HL-60 (cell line): ENCODE results near the gene ARPC5.
A peak's percentile ranks its signal among the peaks of the same experiment; 100 is the strongest.

ENCODE experiments used
- DNase-seq, 2 experiments: peaks; one replicate each; pipeline ENCODE4 v3.0.0-alpha.2; 2010 to 2020; ENCODE audit warnings: low read depth in 1 of 2, low spot score in 1 of 2
- H3K27ac ChIP-seq: fragments of 250-450 bp; sonication (Bioruptor Pico); replicated peaks from 2 replicates; pipeline ENCODE4 v1.5.1; 2020; ENCODE audit warnings: mild to moderate bottlenecking, moderate library complexity
- H3K27me3 ChIP-seq: fragments of 250-450 bp; sonication (Bioruptor Pico); 2 replicates; pipeline ENCODE4 v1.5.1; 2021; ENCODE audit warnings: mild to moderate bottlenecking, moderate library complexity; ENCODE audit not compliant: insufficient read depth, poor library complexity, severe bottlenecking
- H3K4me3 ChIP-seq: replicated peaks from 2 replicates; pipeline ENCODE4 v1.5.1; 2011; ENCODE audit warnings: mild to moderate bottlenecking, control low read depth, low read length; ENCODE audit not compliant: insufficient read depth
- GABPA ChIP-seq: IDR thresholded peaks from 2 replicates; pipeline ENCODE4 v1.6.1; 2012; ENCODE audit warnings: low read depth
- POLR2AphosphoS5 ChIP-seq: IDR thresholded peaks from 2 replicates; pipeline ENCODE4 v1.6.1; 2012; ENCODE audit warnings: low read depth
- SPI1 ChIP-seq: IDR thresholded peaks from 2 replicates; pipeline ENCODE4 v1.6.1; 2012; ENCODE audit warnings: low read depth, mild to moderate bottlenecking, borderline replicate concordance
- TF ChIP-seq, protein P1 (sequence below): IDR thresholded peaks from 2 replicates; pipeline ENCODE4 v1.6.1; 2012; ENCODE audit warnings: low read depth; ENCODE audit not compliant: insufficient replicate concordance
- TF ChIP-seq, protein P2 (sequence below): IDR thresholded peaks from one replicate; pipeline ENCODE4 v1.5.1; 2011; ENCODE audit warnings: low read length, control low read depth, inconsistent platforms; ENCODE audit not compliant: insufficient read depth

ARPC5 gene

DNA sequence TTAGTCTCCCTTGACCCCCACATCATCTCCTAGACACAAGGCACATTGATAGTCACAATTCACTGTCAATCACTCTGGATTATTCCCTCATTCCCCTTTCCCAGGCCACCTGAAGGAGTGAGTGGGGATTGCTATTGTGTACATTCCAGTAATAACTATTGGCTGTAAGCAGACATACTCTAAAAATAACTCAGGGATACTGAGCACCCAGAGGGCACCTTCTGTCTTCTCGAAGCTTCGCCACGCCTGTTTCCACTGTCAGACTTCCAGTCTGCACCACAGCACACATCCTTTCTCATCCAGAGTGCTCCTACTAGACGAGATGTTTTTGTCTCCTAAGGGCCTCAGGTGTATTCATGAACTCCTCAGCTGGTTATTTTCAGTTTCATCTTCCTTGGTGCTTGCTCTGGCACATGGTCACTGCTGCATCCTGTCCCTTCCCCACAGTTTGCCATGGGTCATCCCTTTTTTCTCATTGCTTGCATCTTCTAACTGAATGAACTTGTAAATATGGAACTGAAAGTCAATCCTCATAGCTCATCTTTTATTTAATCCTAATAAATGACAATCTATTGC is 18.4 kb upstream of the ARPC5 start:
- no peak for DNase-seq
- TF ChIP-seq, protein P1, sequence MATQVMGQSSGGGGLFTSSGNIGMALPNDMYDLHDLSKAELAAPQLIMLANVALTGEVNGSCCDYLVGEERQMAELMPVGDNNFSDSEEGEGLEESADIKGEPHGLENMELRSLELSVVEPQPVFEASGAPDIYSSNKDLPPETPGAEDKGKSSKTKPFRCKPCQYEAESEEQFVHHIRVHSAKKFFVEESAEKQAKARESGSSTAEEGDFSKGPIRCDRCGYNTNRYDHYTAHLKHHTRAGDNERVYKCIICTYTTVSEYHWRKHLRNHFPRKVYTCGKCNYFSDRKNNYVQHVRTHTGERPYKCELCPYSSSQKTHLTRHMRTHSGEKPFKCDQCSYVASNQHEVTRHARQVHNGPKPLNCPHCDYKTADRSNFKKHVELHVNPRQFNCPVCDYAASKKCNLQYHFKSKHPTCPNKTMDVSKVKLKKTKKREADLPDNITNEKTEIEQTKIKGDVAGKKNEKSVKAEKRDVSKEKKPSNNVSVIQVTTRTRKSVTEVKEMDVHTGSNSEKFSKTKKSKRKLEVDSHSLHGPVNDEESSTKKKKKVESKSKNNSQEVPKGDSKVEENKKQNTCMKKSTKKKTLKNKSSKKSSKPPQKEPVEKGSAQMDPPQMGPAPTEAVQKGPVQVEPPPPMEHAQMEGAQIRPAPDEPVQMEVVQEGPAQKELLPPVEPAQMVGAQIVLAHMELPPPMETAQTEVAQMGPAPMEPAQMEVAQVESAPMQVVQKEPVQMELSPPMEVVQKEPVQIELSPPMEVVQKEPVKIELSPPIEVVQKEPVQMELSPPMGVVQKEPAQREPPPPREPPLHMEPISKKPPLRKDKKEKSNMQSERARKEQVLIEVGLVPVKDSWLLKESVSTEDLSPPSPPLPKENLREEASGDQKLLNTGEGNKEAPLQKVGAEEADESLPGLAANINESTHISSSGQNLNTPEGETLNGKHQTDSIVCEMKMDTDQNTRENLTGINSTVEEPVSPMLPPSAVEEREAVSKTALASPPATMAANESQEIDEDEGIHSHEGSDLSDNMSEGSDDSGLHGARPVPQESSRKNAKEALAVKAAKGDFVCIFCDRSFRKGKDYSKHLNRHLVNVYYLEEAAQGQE, result no peak
- no peak for TF ChIP-seq GABPA
- TF ChIP-seq POLR2AphosphoS5, result no peak
- TF ChIP-seq SPI1, result no peak
- TF ChIP-seq, protein P2, sequence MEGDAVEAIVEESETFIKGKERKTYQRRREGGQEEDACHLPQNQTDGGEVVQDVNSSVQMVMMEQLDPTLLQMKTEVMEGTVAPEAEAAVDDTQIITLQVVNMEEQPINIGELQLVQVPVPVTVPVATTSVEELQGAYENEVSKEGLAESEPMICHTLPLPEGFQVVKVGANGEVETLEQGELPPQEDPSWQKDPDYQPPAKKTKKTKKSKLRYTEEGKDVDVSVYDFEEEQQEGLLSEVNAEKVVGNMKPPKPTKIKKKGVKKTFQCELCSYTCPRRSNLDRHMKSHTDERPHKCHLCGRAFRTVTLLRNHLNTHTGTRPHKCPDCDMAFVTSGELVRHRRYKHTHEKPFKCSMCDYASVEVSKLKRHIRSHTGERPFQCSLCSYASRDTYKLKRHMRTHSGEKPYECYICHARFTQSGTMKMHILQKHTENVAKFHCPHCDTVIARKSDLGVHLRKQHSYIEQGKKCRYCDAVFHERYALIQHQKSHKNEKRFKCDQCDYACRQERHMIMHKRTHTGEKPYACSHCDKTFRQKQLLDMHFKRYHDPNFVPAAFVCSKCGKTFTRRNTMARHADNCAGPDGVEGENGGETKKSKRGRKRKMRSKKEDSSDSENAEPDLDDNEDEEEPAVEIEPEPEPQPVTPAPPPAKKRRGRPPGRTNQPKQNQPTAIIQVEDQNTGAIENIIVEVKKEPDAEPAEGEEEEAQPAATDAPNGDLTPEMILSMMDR, result no peak
- H3K27ac ChIP-seq, result no peak overlapping the region
- H3K4me3 ChIP-seq, result no peak overlapping the region
- no peaks in the 10 kb centered on the region for H3K27me3 ChIP-seq

DNA sequence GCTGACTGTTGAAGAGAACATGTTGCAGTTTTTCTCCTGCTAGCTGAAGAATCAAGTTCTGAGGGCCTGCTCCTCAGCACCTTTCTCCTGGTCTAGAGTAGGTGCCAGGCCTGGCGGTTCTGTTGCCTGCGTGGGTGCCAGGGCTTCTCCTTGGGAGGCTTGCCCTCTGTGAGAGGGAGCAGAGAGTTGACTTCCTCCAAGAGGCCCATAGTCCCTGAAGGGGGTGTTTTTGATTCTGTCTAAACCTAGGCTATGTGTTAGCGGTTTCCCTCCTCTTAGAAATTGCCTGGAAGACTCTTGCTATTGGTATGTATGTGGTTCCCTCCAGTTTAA is 17.8 kb upstream of the ARPC5 start:
- Histone ChIP-seq H3K27ac (no peak overlapping the region; the same call in 1 of the 2 replicates), H3K4me3 (no peak overlapping the region), H3K27me3 (no peaks in the 10 kb centered on the region)
- TF ChIP-seq, protein P1, result no peak
- TF ChIP-seq SPI1 (no peak), GABPA (no peak), POLR2AphosphoS5 (no peak)
- TF ChIP-seq, protein P2, result no peak
- DNase-seq, result peak in 1 of 2 experiments; percentile 17

DNA sequence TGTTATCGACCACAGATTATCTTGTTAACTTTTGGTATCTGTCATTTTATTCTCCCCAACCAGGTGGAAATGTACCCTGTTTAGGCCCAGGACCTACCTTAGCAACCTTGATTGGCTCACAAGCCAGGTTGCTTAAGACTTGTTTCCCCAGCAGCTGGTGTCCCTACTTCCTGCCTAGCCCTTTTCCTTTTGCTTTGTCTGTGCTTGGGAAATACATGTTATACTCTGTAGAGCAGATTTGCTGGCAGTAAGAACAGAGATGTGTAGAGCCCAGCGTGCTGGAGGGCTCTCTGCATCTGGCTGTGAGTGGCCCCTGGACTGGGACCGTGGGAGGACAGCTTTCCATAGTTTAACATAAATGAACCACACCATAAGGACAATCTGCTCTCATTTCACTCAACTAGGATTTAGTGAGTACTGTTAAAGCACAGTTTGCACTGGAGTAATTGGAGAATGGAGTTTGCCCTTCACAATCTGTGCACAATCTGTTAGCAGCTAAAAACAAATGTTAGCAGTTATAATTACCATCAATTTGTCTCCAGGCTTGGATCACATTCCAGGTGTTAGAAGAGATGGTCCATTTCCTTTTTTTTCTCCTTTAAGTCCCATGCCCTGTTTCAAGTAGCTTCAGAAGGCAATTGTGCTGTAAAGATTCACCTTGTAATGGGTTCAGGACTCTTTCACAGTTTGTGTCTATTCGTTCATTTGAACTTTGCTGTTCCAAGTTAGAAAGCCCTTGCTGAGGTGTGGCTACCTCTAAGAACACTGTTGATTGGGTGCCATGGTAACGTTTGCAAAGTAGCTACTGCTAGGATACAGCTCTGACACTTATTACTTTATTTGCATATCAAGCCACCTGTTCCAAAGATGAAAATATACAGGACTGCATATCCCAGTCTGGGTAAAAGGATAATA is 17.2 kb upstream of the ARPC5 start, which contains the start of gene APOBEC4:
Gene APOBEC4 (minus strand): TSS at position 770 of the 915 bp plus-strand sequence. CDS start 4,535 bp downstream, outside the sequence.
- Histone ChIP-seq H3K27ac (peak within 1 kb of the TSS; percentile 49), H3K4me3 (no peak within 1 kb of the TSS), H3K27me3 (no peaks in the 10 kb centered on the region)
- peak in 1 of 2 experiments; percentile 66 for DNase-seq
- TF ChIP-seq, protein P1, result no peak
- TF ChIP-seq POLR2AphosphoS5 (no peak), GABPA (no peak), SPI1 (no peak)
- TF ChIP-seq, protein P2, result no peak
